Astrocyte of the spinal cord (primary cell): ENCODE data around the gene ABR.

ENCODE experiments used
- DNase-seq: peaks from one replicate; pipeline ENCODE4 v3.0.0; 2011; ENCODE audit warnings: low read depth, low spot score
- H3K4me3 ChIP-seq: 2 replicates; pipeline ENCODE4 v1.5.1; 2011; ENCODE audit warnings: low read depth, mild to moderate bottlenecking, low read length, moderate library complexity
- in situ Hi-C: cut with HindIII; loops from 2 replicates; pipeline ENCODE4 v1.10.0; 2017; ENCODE audit warnings: low sequenced_read_pairs
- TF ChIP-seq, protein P1 (sequence below): IDR thresholded peaks from 2 replicates; pipeline ENCODE4 v1.5.1; 2012; ENCODE audit warnings: low read depth, mild to moderate bottlenecking, low read length, inconsistent platforms

ABR gene

GRCh38 chr17:1150863-1151600, 28.7 kb downstream of the ABR start:
- H3K4me3 ChIP-seq = no peak overlapping the region
- in situ Hi-C loops = no loop called here
- TF ChIP-seq, protein P1, sequence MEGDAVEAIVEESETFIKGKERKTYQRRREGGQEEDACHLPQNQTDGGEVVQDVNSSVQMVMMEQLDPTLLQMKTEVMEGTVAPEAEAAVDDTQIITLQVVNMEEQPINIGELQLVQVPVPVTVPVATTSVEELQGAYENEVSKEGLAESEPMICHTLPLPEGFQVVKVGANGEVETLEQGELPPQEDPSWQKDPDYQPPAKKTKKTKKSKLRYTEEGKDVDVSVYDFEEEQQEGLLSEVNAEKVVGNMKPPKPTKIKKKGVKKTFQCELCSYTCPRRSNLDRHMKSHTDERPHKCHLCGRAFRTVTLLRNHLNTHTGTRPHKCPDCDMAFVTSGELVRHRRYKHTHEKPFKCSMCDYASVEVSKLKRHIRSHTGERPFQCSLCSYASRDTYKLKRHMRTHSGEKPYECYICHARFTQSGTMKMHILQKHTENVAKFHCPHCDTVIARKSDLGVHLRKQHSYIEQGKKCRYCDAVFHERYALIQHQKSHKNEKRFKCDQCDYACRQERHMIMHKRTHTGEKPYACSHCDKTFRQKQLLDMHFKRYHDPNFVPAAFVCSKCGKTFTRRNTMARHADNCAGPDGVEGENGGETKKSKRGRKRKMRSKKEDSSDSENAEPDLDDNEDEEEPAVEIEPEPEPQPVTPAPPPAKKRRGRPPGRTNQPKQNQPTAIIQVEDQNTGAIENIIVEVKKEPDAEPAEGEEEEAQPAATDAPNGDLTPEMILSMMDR = no peak
- DNase-seq = no peak

DNA sequence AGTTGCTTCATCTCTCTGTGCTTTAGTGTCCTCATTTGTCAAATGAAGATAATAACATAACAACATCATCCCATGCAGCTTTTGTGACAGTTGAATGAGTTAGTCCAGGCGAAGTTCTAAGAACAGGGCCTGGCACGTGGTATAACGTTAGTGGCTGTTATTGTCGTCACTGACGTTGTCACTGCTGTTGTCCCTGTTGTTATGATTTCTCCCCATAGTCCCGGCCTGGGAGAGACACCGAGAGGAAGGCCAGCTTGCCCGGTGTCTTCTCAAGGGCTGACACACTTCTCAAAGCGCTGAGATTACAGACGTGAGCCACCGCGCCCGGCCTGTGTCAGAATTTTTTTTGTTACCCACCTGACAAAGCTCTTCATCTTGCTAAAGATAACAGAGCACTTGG, 29.9 kb downstream of the ABR start:
- H3K4me3 ChIP-seq = no peak overlapping the region
- DNase-seq = no peak
- in situ Hi-C loops = no loop called here
- TF ChIP-seq, protein P1 = no peak

DNA sequence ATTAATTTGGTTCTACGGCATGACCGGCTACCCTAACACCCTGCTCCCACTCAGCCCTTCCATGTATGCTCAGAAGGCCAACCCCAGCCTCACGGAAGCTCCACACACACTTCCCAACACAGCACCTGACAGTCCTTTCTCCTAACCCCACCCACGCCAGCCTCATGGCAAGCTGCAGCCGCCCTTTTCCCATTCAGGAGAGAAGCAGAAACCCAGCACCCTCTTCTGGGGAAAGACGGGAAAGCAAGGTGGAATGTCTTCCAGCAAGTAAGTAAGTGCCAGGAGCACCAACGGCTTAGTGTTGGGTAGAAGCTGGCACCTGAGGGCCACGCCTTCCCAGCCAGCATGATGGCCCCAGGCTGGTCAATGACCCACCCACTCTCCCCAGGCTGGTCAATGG, 32.1 kb downstream of the ABR start:
- no peak overlapping the region for H3K4me3 ChIP-seq
- peak; percentile 67 for DNase-seq
- TF ChIP-seq, protein P1 = peak; percentile 73
- in situ Hi-C loops = no loop called here

DNA sequence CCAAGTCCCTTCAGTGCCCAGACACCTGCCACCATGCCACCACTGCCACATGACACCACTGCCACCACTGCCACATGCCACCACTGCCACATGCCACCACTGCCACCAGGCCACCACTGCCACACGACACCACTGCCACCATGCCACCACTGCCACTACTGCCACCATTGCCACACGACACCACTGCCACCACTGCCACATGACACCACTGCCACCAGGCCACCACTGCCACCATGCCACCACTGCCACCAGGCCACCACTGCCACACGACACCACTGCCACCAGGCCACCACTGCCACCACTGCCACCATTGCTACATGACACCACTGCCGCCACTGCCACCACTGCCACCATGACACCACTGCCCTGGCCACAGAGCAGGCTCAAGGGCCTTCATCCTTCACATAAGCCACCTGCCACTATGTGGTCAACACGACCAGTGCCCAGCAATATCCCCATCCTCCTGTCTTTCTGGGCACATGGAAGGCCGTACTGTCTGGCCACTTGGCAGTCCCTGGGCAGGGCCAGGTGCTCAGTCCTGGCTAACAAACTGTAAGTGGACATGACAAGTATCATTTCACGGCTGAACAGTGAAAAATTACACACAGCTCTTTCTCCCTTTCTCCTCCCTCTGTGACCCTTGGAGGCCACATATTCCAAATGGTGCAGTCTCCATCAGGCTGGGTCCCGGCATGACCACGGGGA, 33.1 kb downstream of the ABR start:
- DNase-seq = no peak
- no peak overlapping the region for H3K4me3 ChIP-seq
- TF ChIP-seq, protein P1 = no peak
- in situ Hi-C loops = no loop called here

GRCh38 chr17:1145311-1145986, 34.3 kb downstream of the ABR start:
- H3K4me3 ChIP-seq = no peak overlapping the region
- no peak for DNase-seq
- TF ChIP-seq, protein P1 = no peak
- in situ Hi-C loops = no loop called here

GRCh38 chr17:1144162-1144561, 35.6 kb downstream of the ABR start:
- no peak for DNase-seq
- TF ChIP-seq, protein P1 = no peak
- no peak overlapping the region for H3K4me3 ChIP-seq
- in situ Hi-C loops = no loop called here
